Keratinocyte (primary cell): Measurements from ENCODE around the gene UGT1A6. TPM values are rescaled to one million over a fixed set of nuclear protein-coding genes. Genes with fewer than 3 reads are reported as not detected.
A peak's percentile ranks its signal among the peaks of the same experiment; 100 is the strongest.

Experiments used
- DNase-seq: peaks from one replicate; pipeline ENCODE4 v3.0.0-alpha.2; 2011; ENCODE audit warnings: low read depth, missing footprints, low spot score
- FAIRE-seq: peaks from 2 replicates; lab custom pipeline; 2011; peaks lifted over from hg19 to GRCh38; lab: Jason Lieb, UNC
- H2AFZ ChIP-seq: 2 replicates; pipeline ENCODE4 v1.6.0; 2012; ENCODE audit warnings: low read length, control low read depth, inconsistent platforms; ENCODE audit not compliant: control insufficient read depth
- H3K27ac ChIP-seq: 2 replicates; pipeline ENCODE4 v1.5.1; 2011; ENCODE audit warnings: low read length; ENCODE audit not compliant: control insufficient read depth, insufficient read depth
- H3K27me3 ChIP-seq: 3 replicates; pipeline ENCODE4 v1.6.0; 2011; ENCODE audit warnings: low read length; ENCODE audit not compliant: control insufficient read depth, insufficient read depth; ENCODE audit errors: extremely low read depth
- H3K36me3 ChIP-seq, 2 experiments: 2 replicates in 1 of 2; 3 replicates in 1 of 2; pipeline ENCODE4 v1.5.1; 2011; ENCODE audit warnings: low read length in 2 of 2, mild to moderate bottlenecking in 1 of 2; ENCODE audit not compliant: control insufficient read depth in 2 of 2, insufficient read depth in 2 of 2; ENCODE audit errors: extremely low read depth in 1 of 2
- H3K4me1 ChIP-seq: 3 replicates; pipeline ENCODE4 v1.5.1; 2011; ENCODE audit warnings: low read length; ENCODE audit not compliant: control insufficient read depth, insufficient read depth; ENCODE audit errors: extremely low read depth
- H3K4me2 ChIP-seq: 3 replicates; pipeline ENCODE4 v1.6.0; 2011; ENCODE audit warnings: low read depth, low read length; ENCODE audit not compliant: control insufficient read depth, insufficient read depth; ENCODE audit errors: extremely low read depth
- H3K4me3 ChIP-seq, 3 experiments: fragments of 200-600 bp in 1 of 3; sonication (generic) in 1 of 3; 2 replicates in 2 of 3; 3 replicates in 1 of 3; pipeline ENCODE4 v1.5.1; 2011 to 2016; ENCODE audit warnings: low read length in 3 of 3, mild to moderate bottlenecking in 3 of 3, control low read depth in 2 of 3, inconsistent platforms in 1 of 3, low read depth in 1 of 3, mixed read lengths in 1 of 3, mixed run types in 1 of 3, moderate library complexity in 1 of 3; ENCODE audit not compliant: control insufficient read depth in 2 of 3, insufficient read depth in 2 of 3; ENCODE audit errors: extremely low read depth in 1 of 3
- H3K79me2 ChIP-seq: 2 replicates; pipeline ENCODE4 v1.6.0; 2012; ENCODE audit warnings: low read length; ENCODE audit not compliant: control insufficient read depth, insufficient read depth
- H3K9ac ChIP-seq: 3 replicates; pipeline ENCODE4 v1.6.0; 2011; ENCODE audit warnings: low read length; ENCODE audit not compliant: control insufficient read depth, insufficient read depth; ENCODE audit errors: extremely low read depth
- H3K9me1 ChIP-seq: 3 replicates; pipeline ENCODE4 v1.6.0; 2011; ENCODE audit warnings: low read length; ENCODE audit not compliant: control insufficient read depth, insufficient read depth; ENCODE audit errors: extremely low read depth
- H3K9me3 ChIP-seq: 2 replicates; pipeline ENCODE4 v1.5.1; 2012; ENCODE audit warnings: low read depth, low read length; ENCODE audit not compliant: control insufficient read depth
- H4K20me1 ChIP-seq: 3 replicates; pipeline ENCODE4 v1.6.0; 2011; ENCODE audit warnings: low read length; ENCODE audit not compliant: control insufficient read depth, insufficient read depth; ENCODE audit errors: extremely low read depth
- EZH2 ChIP-seq: IDR thresholded peaks from one replicate; pipeline ENCODE4 v1.6.1; 2012; ENCODE audit warnings: inconsistent platforms, mild to moderate bottlenecking, low read length, moderate library complexity
- dilution Hi-C: fragments of 300-500 bp; cut with MboI; formaldehyde crosslinking; loops from one replicate; pipeline ENCODE4 v1.7.0; 2020; ENCODE audit warnings: low sequenced_read_pairs; ENCODE audit not compliant: extremely low pct_ligation_motif_present
- polyA plus RNA-seq, 5 experiments: library from polyadenylated mRNA; depleted of rRNA in 3 of 5; stranded (reverse) in 3 of 5; stranded (forward) in 1 of 5; unstranded in 1 of 5; fragments of >200 nt; gene quantifications; 1 replicate in 1 of 5; 2 replicates in 3 of 5; 3 replicates in 1 of 5; pipeline versions ENCODE4 v1.2.1 to v1.2.3, GENCODE V29; 2011 to 2012; ENCODE audit warnings: missing spikeins in 2 of 5, low read depth in 1 of 5, low replicate concordance in 1 of 5
- TF ChIP-seq, protein P1 (sequence below), 3 experiments: IDR thresholded peaks in 1 of 3; conservative IDR thresholded peaks in 1 of 3; optimal IDR thresholded peaks in 1 of 3; 2 replicates in 2 of 3; 3 replicates in 1 of 3; pipeline versions ENCODE3 to v1.5.1; 2011; ENCODE audit warnings: low read length in 3 of 3, mild to moderate bottlenecking in 3 of 3, moderate library complexity in 2 of 3, control low read depth in 1 of 3, inconsistent platforms in 1 of 3; ENCODE audit not compliant: insufficient read depth in 2 of 3; ENCODE audit errors: extremely low read depth in 1 of 3

UGT1A6 gene
- polyA plus RNA-seq, 1 donor (not counting 4 experiments of a cell fraction or from before 2014, with no cell fraction given): 133 TPM

DNA sequence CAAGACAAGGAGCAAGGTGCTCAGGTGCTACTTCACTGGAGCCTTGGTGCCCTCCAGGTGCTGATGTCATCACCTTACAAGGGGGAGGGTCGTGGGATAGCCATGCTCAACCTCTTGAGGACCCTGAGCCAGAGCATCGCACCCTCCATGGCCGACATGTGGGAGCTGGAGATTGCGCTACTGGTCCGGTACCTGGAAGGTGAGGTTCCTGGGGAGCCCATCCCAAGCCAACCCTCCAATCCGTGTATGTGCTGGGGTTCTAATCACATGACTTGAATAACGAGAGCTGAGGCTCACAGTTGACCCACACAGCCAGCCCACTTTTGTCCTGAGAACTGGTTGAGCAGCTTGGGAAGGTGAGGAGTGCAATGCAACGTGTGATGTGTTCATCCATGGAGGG lies 111.3 kb downstream of the UGT1A6 start:
- H4K20me1 ChIP-seq: no peaks in the 10 kb centered on the region
- no peak overlapping the region for H3K9ac ChIP-seq
- H3K9me3 ChIP-seq: no peaks in the 10 kb centered on the region
- H3K27ac ChIP-seq: no peak overlapping the region
- H3K27me3 ChIP-seq: peaks cover 10% of the 10 kb centered on the region
- no peaks in the 10 kb centered on the region for H3K79me2 ChIP-seq
- no peaks in the 10 kb centered on the region for H3K9me1 ChIP-seq
- FAIRE-seq (no peak), DNase-seq (no peak)
- dilution Hi-C loops: no loop called here
- H3K36me3 ChIP-seq: no peaks in the 10 kb centered on the region
- H3K4me1 ChIP-seq: peaks cover 5% of the 10 kb centered on the region
- H2AFZ ChIP-seq: no peak overlapping the region
- TF ChIP-seq, protein P1, sequence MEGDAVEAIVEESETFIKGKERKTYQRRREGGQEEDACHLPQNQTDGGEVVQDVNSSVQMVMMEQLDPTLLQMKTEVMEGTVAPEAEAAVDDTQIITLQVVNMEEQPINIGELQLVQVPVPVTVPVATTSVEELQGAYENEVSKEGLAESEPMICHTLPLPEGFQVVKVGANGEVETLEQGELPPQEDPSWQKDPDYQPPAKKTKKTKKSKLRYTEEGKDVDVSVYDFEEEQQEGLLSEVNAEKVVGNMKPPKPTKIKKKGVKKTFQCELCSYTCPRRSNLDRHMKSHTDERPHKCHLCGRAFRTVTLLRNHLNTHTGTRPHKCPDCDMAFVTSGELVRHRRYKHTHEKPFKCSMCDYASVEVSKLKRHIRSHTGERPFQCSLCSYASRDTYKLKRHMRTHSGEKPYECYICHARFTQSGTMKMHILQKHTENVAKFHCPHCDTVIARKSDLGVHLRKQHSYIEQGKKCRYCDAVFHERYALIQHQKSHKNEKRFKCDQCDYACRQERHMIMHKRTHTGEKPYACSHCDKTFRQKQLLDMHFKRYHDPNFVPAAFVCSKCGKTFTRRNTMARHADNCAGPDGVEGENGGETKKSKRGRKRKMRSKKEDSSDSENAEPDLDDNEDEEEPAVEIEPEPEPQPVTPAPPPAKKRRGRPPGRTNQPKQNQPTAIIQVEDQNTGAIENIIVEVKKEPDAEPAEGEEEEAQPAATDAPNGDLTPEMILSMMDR (optimal IDR thresholded peaks at IDR 0.05 in 1 of 3, IDR thresholded peaks at IDR 0.05 in 1 of 3, conservative IDR thresholded peaks at IDR 0.05 in 1 of 3; ENCODE audit: extremely low read depth in 1 of 3, insufficient read depth in 2 of 3, low read length in 3 of 3): no peak
- TF ChIP-seq EZH2: no peak
- H3K4me2 ChIP-seq: no peak overlapping the region
- no peak overlapping the region for H3K4me3 ChIP-seq

- Histone ChIP-seq H3K79me2 (no peaks in the 10 kb centered on the region), H3K27ac (no peak overlapping the region), H3K9me1 (no peaks in the 10 kb centered on the region), H4K20me1 (no peaks in the 10 kb centered on the region), H3K9ac (no peak overlapping the region), H3K27me3 (peaks cover 14% of the 10 kb centered on the region), H3K36me3 (no peaks in the 10 kb centered on the region), H3K4me3 (no peak overlapping the region), H2AFZ (no peak overlapping the region), H3K4me1 (no peaks in the 10 kb centered on the region), H3K4me2 (no peak overlapping the region), H3K9me3 (no peaks in the 10 kb centered on the region)
- TF ChIP-seq EZH2: no peak
- TF ChIP-seq, protein P1 (optimal IDR thresholded peaks at IDR 0.05 in 1 of 3, IDR thresholded peaks at IDR 0.05 in 1 of 3, conservative IDR thresholded peaks at IDR 0.05 in 1 of 3; ENCODE audit: extremely low read depth in 1 of 3, insufficient read depth in 2 of 3, low read length in 3 of 3): peak; percentile 4 to 30 (median 6)
- FAIRE-seq (no peak), DNase-seq (no peak)
- dilution Hi-C loops: no loop called here
Measured at GRCh38 chr2:233807215-233807865, 114.7 kb downstream of the UGT1A6 start.
